Camera-type eye (tissue), 1 donor: Measurements from ENCODE around the gene VCPKMT. TPM values are rescaled to one million over a fixed set of nuclear protein-coding genes. Genes with fewer than 3 reads are reported as not detected.

Experiments used
- total RNA-seq: library from RNA; depleted of rRNA; stranded (reverse); fragments of >200 nt; gene quantifications from one replicate; pipeline ENCODE4 v1.2.3, GENCODE V29; 2014

VCPKMT gene
- total RNA-seq, result 13.7 TPM

GRCh38 chr14:50116181-50116956 lies at the start of gene VCPKMT:
VCPKMT (minus strand) TSS chr14:50116572; CDS start chr14:50116552, 20 bp downstream.

Other genes starting within 250 kb of the VCPKMT start
- 45.0 TPM for gene ARF6, start 223.5 kb downstream of the VCPKMT start, total RNA-seq
- gene SOS2, start 115.0 kb upstream of the VCPKMT start, total RNA-seq, result 65.2 TPM
- 13.7 TPM for gene L2HGDH, start 195.7 kb upstream of the VCPKMT start, total RNA-seq
- gene DMAC2L, start 195.8 kb upstream of the VCPKMT start, total RNA-seq, result 16.4 TPM